Uterus (tissue), 4 donors: Measurements from ENCODE around the gene PER3. TPM values are rescaled to one million over a fixed set of nuclear protein-coding genes. Genes with fewer than 3 reads are reported as not detected.

Source experiments
- DNase-seq, 2 donors: peaks; one replicate each; pipeline ENCODE4 v3.0.0-alpha.2; 2019 to 2020
- H3K27ac ChIP-seq, 2 donors: fragments of 200-600 bp; sonication (generic); 1 replicate in 1 of 2; 2 replicates in 1 of 2; pipeline ENCODE4 v1.5.1; 2016 to 2018
- H3K27me3 ChIP-seq, 2 donors: fragments of 200-600 bp; sonication (generic); one replicate each; pipeline ENCODE4 v1.5.1; 2018 to 2019; ENCODE audit warnings: control low read depth in 1 of 2
- H3K36me3 ChIP-seq, 2 donors: fragments of 200-600 bp; sonication (generic); one replicate each; pipeline ENCODE4 v1.5.1; 2019; ENCODE audit warnings: control low read depth in 1 of 2
- H3K4me1 ChIP-seq, 2 donors: fragments of 200-600 bp; sonication (generic); one replicate each; pipeline ENCODE4 v1.5.1; 2018 to 2019; ENCODE audit warnings: control low read depth in 1 of 2
- H3K4me3 ChIP-seq, 2 donors: fragments of 200-600 bp; sonication (generic); 1 replicate in 1 of 2; 2 replicates in 1 of 2; pipeline ENCODE4 v1.5.1; 2018 to 2019; ENCODE audit warnings: mild to moderate bottlenecking in 1 of 2
- H3K9me3 ChIP-seq, 2 donors: fragments of 200-600 bp; sonication (generic); one replicate each; pipeline ENCODE4 v1.5.1; 2019; ENCODE audit warnings: control low read depth in 1 of 2
- CTCF ChIP-seq, 4 experiments: fragments of 200-600 bp in 2 of 4; fragments of 450-650 bp in 2 of 4; sonication (generic) in 2 of 4; IDR thresholded peaks; one replicate each; pipeline ENCODE4 v1.5.1; 2016 to 2019; ENCODE audit warnings: antibody characterized with exemption in 4 of 4, mild to moderate bottlenecking in 2 of 4, moderate library complexity in 1 of 4
- POLR2A ChIP-seq, 2 donors: fragments of 450-650 bp; IDR thresholded peaks; one replicate each; pipeline ENCODE4 v1.6.1; 2016; ENCODE audit warnings: antibody characterized with exemption in 2 of 2, mild to moderate bottlenecking in 1 of 2, moderate library complexity in 1 of 2
- intact Hi-C: fragments of 100-400 bp; cut with DNase I; formaldehyde crosslinking; loops from one replicate; pipeline ENCODE4 v1.15.1; 2023; ENCODE audit warnings: low total_unique reads
- total RNA-seq, 4 donors: library from RNA; depleted of rRNA in 3 of 4; stranded (reverse); fragments of >200 nt in 3 of 4; gene quantifications; one replicate each; pipeline versions ENCODE4 v1.1.0 to v1.2.4, GENCODE V29; 2014 to 2023
- donor health status: DM: yes; HTN: yes; CAD: no.

Gene PER3
- total RNA-seq, 4 donors from 2014 or later = 6.9 to 69.0 (median 20.7) TPM

- H3K4me1 ChIP-seq = no peaks in the 10 kb centered on the region
- no peaks in the 10 kb centered on the region for H3K27me3 ChIP-seq
- no peaks in the 10 kb centered on the region for H3K36me3 ChIP-seq
- H3K27ac ChIP-seq = no peak overlapping the region
- H3K9me3 ChIP-seq = no peaks in the 10 kb centered on the region
- intact Hi-C loops = no loop called here
- H3K4me3 ChIP-seq = no peak overlapping the region
- TF ChIP-seq CTCF (IDR thresholded peaks at IDR 0.05) (no peak), POLR2A (IDR thresholded peaks at IDR 0.05) (no peak)
- no peak for DNase-seq
These were observed 81.9 kb downstream of the PER3 start for GRCh38 chr1:7865978-7866377.

GRCh38 chr1:7868070-7868780 is 84.1 kb downstream of the PER3 start:
- Histone ChIP-seq H3K36me3 (no peaks in the 10 kb centered on the region), H3K27ac (no peak overlapping the region), H3K4me1 (no peaks in the 10 kb centered on the region), H3K9me3 (no peaks in the 10 kb centered on the region), H3K4me3 (no peak overlapping the region), H3K27me3 (no peaks in the 10 kb centered on the region)
- no peak for DNase-seq
- intact Hi-C loops = no loop called here
- no peak for TF ChIP-seq POLR2A (IDR thresholded peaks at IDR 0.05)
- no peak for TF ChIP-seq CTCF (IDR thresholded peaks at IDR 0.05)

GRCh38 chr1:7869136-7869920 is 85.2 kb downstream of the PER3 start:
- TF ChIP-seq CTCF (IDR thresholded peaks at IDR 0.05) (no peak), POLR2A (IDR thresholded peaks at IDR 0.05) (no peak)
- intact Hi-C loops = no loop called here

GRCh38 chr1:7871136-7871535 is 87.0 kb downstream of the PER3 start:
- no peak overlapping the region for H3K4me3 ChIP-seq
- H3K27ac ChIP-seq = no peak overlapping the region
- intact Hi-C loops = no loop called here
- no peaks in the 10 kb centered on the region for H3K36me3 ChIP-seq
- H3K27me3 ChIP-seq = no peaks in the 10 kb centered on the region
- TF ChIP-seq CTCF (IDR thresholded peaks at IDR 0.05) (no peak), POLR2A (IDR thresholded peaks at IDR 0.05) (no peak)
- DNase-seq = no peak
- no peaks in the 10 kb centered on the region for H3K9me3 ChIP-seq
- H3K4me1 ChIP-seq = no peaks in the 10 kb centered on the region

More at GRCh38 chr1:7869136-7869920, 85.2 kb downstream of the PER3 start:
- H3K36me3 ChIP-seq = no peaks in the 10 kb centered on the region
- no peak for DNase-seq
- no peak overlapping the region for H3K4me3 ChIP-seq
- no peaks in the 10 kb centered on the region for H3K4me1 ChIP-seq
- no peaks in the 10 kb centered on the region for H3K9me3 ChIP-seq
- no peak overlapping the region for H3K27ac ChIP-seq
- H3K27me3 ChIP-seq = no peaks in the 10 kb centered on the region
